C1 segment of cervical spinal cord (tissue), 14 donors: ENCODE results near the gene ZNF343.
"Not testable (repeated sequence)": the region's sequence is repeated elsewhere in the genome, so short reads cannot be mapped to it uniquely, and the experiment has no call there.

Source experiments
- DNase-seq, 14 donors: peaks; one replicate each; lab custom pipeline; 2025; lab: John Stamatoyannopoulos, UW

ZNF343 gene

GRCh38 chr20:2508631-2509467 is at the start of gene ZNF343:
Gene ZNF343 (minus strand): TSS chr20:2508915. CDS start chr20:2493895, 15,020 bp downstream.
- peak in 13 of 14 donors; percentile 77 to 94 (median 88) for DNase-seq

- peak in 1 of 14 donors; percentile 61 for DNase-seq
Measured at GRCh38 chr20:2557873-2558580, 49.3 kb upstream of the ZNF343 start.

- DNase-seq = no peak
Measured at GRCh38 chr20:2545594-2545993, 36.9 kb upstream of the ZNF343 start.

- no peak for DNase-seq
Measured at GRCh38 chr20:2544211-2544610, 35.5 kb upstream of the ZNF343 start.

GRCh38 chr20:2542361-2542760 is 33.6 kb upstream of the ZNF343 start:
- no peak for DNase-seq

GRCh38 chr20:2541940-2542339 is 33.2 kb upstream of the ZNF343 start:
- no peak for DNase-seq

DNA sequence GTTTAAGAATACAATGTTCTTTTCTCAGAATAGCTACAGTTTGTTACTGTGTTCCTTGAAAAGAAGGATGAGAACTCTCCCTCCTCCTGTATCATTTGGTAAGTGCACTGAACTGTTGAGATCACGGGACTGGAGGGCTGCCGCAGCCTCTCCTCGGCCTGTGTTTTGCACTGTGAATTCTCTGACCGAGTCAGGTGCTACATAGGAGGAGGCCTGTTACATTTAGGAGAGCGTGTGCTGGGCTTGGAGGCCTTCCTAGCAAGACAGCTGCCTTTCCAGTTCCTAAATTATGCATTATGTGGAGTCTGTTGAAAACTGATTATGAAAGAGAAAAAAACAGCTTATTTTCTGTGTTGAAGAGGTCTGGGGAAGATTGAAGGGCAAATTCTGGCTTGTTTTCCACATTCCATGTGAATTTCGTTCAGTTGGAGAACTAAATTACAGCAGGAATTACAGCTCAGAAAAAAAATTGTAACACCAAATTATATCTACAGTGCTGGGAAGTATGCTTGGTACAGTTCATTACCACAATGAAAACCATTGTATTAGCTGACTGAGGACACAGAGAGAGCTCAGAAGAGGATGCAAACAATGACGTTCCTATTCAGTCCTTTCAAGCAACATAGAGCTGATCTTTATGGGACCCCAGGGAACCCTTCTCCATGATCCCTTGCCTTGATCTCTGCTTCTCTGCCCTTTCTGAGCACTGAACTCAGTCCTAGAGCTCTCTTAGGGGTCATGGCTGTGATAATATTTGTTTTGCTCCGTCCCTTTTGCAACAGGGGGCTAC is 30.4 kb upstream of the ZNF343 start:
- DNase-seq = peak in 4 of 14 donors; percentile 12 to 36 (median 24)

DNA sequence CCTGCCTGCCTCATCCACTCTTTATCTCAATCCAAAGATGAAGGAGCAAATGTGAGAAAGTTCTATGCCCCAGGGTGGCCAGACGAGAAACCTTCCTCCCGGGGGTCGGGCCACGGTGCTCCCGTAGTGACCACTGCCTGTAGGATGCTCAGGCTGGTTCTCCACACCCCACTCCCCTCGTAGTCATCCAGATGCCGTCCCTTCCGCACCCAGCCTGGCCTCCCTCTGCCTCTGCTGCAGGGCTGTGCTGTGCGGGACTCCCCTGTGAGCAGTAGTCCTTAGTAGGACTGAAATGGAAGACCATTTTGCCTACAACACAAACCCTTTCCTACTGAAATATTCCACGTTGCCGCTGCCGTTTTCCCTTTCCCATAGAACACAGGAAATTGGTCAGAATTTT is 29.6 kb upstream of the ZNF343 start:
- no peak for DNase-seq

GRCh38 chr20:2537101-2537500 is 28.4 kb upstream of the ZNF343 start:
- no peak for DNase-seq

DNA sequence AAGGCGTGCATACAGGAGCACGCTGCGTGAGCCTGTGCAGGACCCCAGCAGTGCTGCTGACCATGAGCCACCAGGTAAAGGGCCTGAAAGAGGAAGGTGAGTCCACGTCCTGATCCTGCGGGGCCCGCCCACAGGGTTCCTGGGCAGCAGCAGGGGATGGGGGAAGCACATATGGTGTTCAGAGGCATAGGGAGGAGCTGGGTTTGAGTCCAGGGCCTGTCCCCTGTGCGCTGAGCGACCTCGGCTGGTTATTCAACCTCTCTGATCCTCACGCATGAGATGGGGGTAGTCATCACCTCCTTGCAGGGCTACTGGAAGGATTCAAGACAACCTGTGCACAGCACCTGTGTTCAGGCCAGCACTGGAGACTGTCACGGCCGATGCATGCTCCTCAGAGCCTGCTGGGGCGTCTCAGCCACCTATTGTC is 27.9 kb upstream of the ZNF343 start, which contains the start of gene TMC2:
Gene TMC2, plus strand, starts transcription at position 14 of the 427 bp plus-strand sequence. Its CDS starts 49 bp downstream, at position 63.
- no peak for DNase-seq

DNA sequence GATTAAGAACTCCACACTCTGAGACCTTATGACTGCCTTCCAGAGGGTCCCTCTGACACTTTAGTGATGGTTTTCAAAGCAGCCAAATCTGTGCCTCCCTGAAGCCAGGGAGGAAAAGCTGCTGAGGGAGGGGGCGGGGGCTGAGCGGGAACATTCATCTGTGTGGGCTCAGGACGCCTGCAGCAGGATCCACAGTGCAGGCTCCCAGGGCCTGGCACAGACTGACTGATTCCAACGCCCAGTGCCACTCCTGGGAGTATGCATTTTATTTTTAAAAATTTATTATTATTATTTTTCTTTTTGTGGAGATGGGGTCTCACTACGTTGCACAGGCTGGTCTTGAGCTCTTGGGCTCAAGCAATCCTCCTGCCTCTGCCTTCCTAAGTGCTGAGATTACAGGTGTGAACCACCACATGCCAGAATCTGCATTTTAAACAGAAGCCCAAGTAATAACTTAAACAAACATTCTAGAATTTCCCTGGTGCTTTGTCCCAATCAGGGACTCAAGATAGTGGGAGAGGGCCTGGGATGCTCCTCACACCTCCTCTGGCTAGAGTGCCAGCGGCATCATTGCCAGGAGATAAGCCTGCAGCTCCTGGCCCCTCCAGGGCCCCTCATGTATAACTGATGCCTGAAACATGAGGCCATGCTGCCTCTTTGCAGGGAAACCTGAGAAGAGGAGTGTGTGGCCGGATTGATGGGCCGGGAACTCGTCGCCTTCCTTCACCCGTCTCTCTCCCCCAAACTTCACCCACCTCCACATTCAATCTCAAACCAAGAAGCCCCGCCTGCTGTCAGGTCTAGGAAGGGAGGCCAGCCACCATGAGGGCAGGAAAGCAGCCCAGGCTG is 27.2 kb upstream of the ZNF343 start:
- no peak for DNase-seq

- no peak for DNase-seq
Measured at GRCh38 chr20:2533118-2533517, 24.4 kb upstream of the ZNF343 start.

- DNase-seq = no peak
Measured at GRCh38 chr20:2528671-2529271, 20.1 kb upstream of the ZNF343 start.

GRCh38 chr20:2527762-2528161 is 19.0 kb upstream of the ZNF343 start:
- DNase-seq = no peak

DNA sequence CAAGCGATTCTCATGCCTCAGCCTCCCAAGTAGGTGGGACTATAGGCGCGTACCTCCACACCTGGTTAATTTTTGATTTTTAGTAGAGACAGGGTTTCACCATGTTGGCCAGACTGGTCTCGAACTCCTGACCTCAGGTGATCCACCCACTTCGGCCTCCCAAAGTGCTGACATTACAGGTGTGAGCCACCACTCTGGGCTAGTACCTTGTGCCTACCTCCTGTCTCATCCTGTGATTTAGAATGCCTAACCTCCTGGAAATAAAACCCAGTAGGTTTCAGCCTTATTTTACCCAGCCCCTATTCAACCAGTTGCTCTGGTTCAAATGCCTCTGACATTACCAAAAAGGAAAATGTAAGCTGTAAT is 17.5 kb upstream of the ZNF343 start:
- not testable (repeated sequence) for DNase-seq

GRCh38 chr20:2524709-2525506 is 16.2 kb upstream of the ZNF343 start:
- peak in 6 of 14 donors; percentile 50 to 58 (median 52) for DNase-seq

DNA sequence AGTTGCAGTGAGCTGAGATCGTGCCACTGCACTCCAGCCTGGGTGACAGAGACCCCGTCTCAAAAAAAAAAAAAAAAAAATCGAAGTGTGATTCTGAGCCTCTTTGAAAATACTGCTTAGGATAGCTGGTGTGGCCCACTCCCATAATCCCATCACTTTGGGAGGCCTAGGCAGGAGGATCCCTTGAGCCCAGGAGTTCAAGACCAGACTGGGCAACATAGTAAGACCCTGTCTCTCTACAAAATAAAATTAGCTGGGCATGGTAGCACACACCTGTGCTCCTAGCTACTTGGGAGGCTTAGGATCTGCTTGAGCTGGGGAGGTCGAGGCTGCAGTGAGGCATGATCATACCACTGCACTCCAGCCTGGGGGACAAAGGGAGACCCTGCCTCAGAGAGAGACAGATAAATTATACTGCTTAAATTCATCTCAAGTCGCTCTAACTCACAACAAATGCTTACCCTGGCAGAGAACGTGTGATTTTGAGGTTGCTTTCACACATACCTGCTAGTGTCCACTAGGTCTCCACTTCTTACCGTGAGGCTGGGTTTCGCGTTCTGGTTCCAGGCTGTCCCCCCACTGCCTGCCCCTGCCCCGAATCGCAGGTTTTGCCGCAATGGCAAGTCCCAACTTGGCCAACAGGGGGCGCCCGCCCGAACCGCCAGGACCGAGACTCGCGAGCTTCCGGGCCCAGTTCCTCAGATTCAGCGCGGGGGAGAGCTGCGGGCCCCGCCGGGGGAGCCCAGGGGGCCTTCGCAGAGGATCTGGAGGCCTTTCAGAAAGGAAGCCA is 15.4 kb upstream of the ZNF343 start:
- DNase-seq = peak in 12 of 14 donors; percentile 45 to 89 (median 76)

- DNase-seq = not testable (repeated sequence)
Measured at GRCh38 chr20:2522826-2523429, 14.2 kb upstream of the ZNF343 start.
